BJ (cell line): ENCODE measurements around the gene ENPP1. TPM values are rescaled to one million over a fixed set of nuclear protein-coding genes. Genes with fewer than 3 reads are reported as not detected.

Experiments used
- CTCF ChIA-PET: fragments of 350-600 bp; formaldehyde crosslinking; extraction: SDS; loops from one replicate; lab custom pipeline; 2021; ENCODE audit warnings: antibody characterized with exemption, inconsistent platforms; lab: Yijun Ruan, JAX
- POLR2A ChIA-PET: fragments of 300-600 bp; sonication (Branson Sonifier 250); formaldehyde crosslinking; extraction: SDS; loops from one replicate; lab custom pipeline; 2021; ENCODE audit warnings: antibody characterized with exemption; lab: Charles Lee
- DNase-seq: peaks from one replicate; pipeline ENCODE4 v3.0.0-alpha.2; 2011; ENCODE audit warnings: low read depth
- H3K27me3 ChIP-seq: 2 replicates; pipeline ENCODE4 v1.6.0; 2011; ENCODE audit warnings: low read length; ENCODE audit not compliant: control insufficient read depth, insufficient read depth
- H3K36me3 ChIP-seq: 2 replicates; pipeline ENCODE4 v1.5.1; 2011; ENCODE audit warnings: low read length; ENCODE audit not compliant: control insufficient read depth, insufficient read depth
- H3K4me3 ChIP-seq: 2 replicates; pipeline ENCODE4 v1.5.1; 2011; ENCODE audit warnings: low read depth, mild to moderate bottlenecking, control low read depth, low read length
- polyA plus RNA-seq: library from polyadenylated mRNA; depleted of rRNA; stranded (reverse); fragments of >200 nt; gene quantifications from 2 replicates; pipeline ENCODE4 v1.2.3, GENCODE V29; 2011
- TF ChIP-seq, protein P1 (sequence below): IDR thresholded peaks from 2 replicates; pipeline ENCODE4 v1.5.1; 2011; ENCODE audit warnings: low read depth, mild to moderate bottlenecking, control low read depth, inconsistent platforms, low read length, moderate library complexity; ENCODE audit not compliant: insufficient read depth

Gene ENPP1
- polyA plus RNA-seq, 1 experiment = 8.0 TPM

GRCh38 chr6:131803007-131803769 lies 4.6 kb upstream of the ENPP1 start:
- H3K36me3 ChIP-seq = no peaks in the 10 kb centered on the region
- CTCF ChIA-PET = interaction anchor here (0.8 kb wide), 1 partner anchor 63 kb away, joined by 6 read pairs; no protein-coding TSS in a partner anchor
- POLR2A ChIA-PET = no interaction called here
- no peaks in the 10 kb centered on the region for H3K27me3 ChIP-seq
- DNase-seq = no peak
- TF ChIP-seq, protein P1, sequence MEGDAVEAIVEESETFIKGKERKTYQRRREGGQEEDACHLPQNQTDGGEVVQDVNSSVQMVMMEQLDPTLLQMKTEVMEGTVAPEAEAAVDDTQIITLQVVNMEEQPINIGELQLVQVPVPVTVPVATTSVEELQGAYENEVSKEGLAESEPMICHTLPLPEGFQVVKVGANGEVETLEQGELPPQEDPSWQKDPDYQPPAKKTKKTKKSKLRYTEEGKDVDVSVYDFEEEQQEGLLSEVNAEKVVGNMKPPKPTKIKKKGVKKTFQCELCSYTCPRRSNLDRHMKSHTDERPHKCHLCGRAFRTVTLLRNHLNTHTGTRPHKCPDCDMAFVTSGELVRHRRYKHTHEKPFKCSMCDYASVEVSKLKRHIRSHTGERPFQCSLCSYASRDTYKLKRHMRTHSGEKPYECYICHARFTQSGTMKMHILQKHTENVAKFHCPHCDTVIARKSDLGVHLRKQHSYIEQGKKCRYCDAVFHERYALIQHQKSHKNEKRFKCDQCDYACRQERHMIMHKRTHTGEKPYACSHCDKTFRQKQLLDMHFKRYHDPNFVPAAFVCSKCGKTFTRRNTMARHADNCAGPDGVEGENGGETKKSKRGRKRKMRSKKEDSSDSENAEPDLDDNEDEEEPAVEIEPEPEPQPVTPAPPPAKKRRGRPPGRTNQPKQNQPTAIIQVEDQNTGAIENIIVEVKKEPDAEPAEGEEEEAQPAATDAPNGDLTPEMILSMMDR = no peak
- no peak overlapping the region for H3K4me3 ChIP-seq

DNA sequence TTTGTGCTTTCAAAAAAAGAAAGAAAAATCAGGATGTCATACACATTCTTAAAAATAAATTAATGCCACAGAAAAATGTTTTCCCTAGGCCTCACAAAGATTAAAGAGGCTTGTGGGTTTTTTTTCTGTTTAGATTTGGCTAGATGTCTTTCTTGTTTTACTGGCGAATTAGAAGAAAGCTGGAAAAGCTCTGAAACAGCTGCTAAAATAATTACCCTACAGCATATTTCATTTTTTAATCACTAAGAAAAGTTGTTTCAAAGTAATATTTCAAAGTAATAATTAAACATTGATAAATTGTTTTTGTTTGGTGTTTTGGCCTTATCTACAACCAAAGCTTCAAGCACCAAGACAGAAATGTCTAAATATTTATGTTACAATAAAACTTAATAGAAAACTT lies 3.7 kb upstream of the ENPP1 start:
- POLR2A ChIA-PET = no interaction called here
- H3K36me3 ChIP-seq = no peaks in the 10 kb centered on the region
- CTCF ChIA-PET = no interaction called here
- TF ChIP-seq, protein P1 = no peak
- no peak for DNase-seq
- H3K27me3 ChIP-seq = no peaks in the 10 kb centered on the region
- H3K4me3 ChIP-seq = no peak overlapping the region

- H3K27me3 ChIP-seq = no peaks in the 10 kb centered on the region
- ChIA-PET POLR2A (no interaction called here), CTCF (interaction anchor here (0.6 kb wide), 1 partner anchor 103 kb away, joined by 4 read pairs; no protein-coding TSS in a partner anchor)
- no peaks in the 10 kb centered on the region for H3K36me3 ChIP-seq
- no peak for DNase-seq
- H3K4me3 ChIP-seq = peak overlapping the region; percentile 63
- TF ChIP-seq, protein P1 = no peak
Measured at GRCh38 chr6:131807321-131807643, 538 bp upstream of the ENPP1 start.

DNA sequence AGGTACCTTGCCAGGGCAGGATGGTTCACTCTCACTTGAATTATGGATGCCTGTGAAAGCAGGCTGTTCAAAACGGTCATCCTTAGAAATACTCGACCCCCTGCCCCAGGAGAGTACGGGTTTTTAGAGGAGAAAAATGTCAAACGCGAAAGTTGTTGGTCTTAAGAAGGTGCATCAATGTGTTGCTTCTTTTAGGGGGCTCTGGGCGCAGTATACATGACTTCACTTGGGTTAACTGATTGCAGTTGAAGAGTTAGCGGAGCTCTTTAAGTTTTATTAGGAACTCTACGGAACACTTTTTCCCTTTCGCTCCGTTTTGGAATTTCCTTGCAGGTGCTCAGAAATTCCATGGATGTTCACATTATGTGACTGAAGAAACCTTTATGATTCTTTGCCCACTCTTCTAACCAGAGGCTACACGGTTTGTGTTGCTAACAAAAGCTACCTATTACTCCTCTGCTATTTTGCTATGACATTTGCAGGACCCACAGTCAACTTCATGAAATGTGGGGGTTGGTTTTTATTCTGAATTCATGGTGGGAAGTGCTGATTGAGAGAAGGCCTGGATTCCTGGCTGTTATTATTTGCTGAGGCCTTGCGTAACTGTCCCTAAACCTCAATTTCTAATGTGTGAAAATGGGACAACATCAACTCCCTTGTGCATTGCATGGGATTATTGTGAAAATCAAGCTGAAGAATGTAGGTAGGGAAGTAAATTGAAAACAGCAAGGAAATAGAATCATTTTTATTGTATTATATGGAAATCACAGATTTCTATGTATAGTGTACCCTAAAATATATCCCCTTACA lies 845 bp downstream of the ENPP1 start:
- Histone ChIP-seq H3K4me3 (peak overlapping the region; percentile 53), H3K36me3 (no peaks in the 10 kb centered on the region), H3K27me3 (no peaks in the 10 kb centered on the region)
- ChIA-PET POLR2A (no interaction called here), CTCF (interaction anchor here (1.4 to 1.8 kb wide), 3 partner anchors 101 to 113 kb away, joined by 4 read pairs; no protein-coding TSS in a partner anchor)
- DNase-seq = no peak
- TF ChIP-seq, protein P1 = no peak

GRCh38 chr6:131811500-131811899 lies 3.7 kb downstream of the ENPP1 start:
- Histone ChIP-seq H3K36me3 (no peaks in the 10 kb centered on the region), H3K4me3 (no peak overlapping the region), H3K27me3 (no peaks in the 10 kb centered on the region)
- DNase-seq = no peak
- TF ChIP-seq, protein P1 = no peak
- POLR2A ChIA-PET = no interaction called here
- CTCF ChIA-PET = interaction anchor here (1.7 kb wide), 1 partner anchor 116 kb away, joined by 6 read pairs; no protein-coding TSS in a partner anchor
